HG03135 (cell line): ENCODE measurements around the gene SFN.
"Not testable (repeated sequence)": the region's sequence is repeated elsewhere in the genome, so short reads cannot be mapped to it uniquely, and the experiment has no call there.

Experiments
- ATAC-seq: cut with Tn5 transposase; IDR thresholded peaks from one replicate; pipeline ENCODE4 v1.9.1; 2021; ENCODE audit warnings: mild to moderate bottlenecking, moderate library complexity; ENCODE audit not compliant: unreplicated experiment

The SFN gene

GRCh38 chr1:26862781-26863684 is at the start of gene SFN:
TSS of gene SFN (plus strand) at chr1:26863149. CDS start at chr1:26863213, 64 bp downstream.
- no peak for ATAC-seq

DNA sequence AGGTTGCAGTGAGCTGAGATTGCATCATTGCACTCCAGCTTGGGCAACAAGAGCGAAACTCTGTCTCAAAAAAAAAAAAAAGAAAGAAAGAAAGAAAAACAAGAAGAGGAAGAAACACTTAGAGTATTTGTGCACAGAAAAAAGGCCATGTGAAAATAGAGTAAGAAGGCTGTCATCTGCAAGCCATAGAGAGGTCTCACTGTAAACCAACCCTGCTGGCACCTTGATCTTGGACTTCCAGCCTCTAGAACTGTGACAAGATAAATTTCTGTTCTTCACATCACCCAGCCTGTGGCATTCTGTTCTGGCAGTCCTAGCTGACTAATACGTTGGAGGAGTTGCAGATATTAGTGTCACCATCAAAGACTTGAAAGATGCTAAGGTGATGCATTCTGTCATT is 48.6 kb upstream of the SFN start:
- ATAC-seq: no peak

- ATAC-seq: no peak
Measured at GRCh38 chr1:26814893-26815292, 48.1 kb upstream of the SFN start.

DNA sequence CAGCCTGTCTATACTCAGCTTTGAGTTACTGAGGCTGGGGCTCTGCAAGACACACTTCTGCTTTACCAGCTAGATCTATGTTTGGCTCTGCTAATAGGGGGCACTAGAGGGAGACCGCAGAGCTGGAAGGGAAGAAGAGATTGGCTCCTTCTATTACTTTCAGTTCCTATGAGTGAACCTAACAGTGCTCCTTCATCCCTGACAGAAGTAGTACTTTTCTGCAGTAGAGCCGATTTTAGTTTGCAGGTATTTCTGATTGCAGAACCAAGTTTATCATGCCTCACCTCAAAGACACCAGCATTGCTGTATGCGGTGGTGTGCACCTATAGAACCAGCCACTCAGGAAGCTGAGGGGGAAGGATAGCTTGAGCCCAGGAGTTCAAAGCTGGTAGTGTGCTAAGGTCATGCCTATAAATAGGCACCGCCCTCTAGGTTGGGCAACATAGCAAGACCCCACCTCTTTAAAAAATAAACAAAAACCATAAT is 42.1 kb upstream of the SFN start:
- peak; percentile 88 for ATAC-seq

DNA sequence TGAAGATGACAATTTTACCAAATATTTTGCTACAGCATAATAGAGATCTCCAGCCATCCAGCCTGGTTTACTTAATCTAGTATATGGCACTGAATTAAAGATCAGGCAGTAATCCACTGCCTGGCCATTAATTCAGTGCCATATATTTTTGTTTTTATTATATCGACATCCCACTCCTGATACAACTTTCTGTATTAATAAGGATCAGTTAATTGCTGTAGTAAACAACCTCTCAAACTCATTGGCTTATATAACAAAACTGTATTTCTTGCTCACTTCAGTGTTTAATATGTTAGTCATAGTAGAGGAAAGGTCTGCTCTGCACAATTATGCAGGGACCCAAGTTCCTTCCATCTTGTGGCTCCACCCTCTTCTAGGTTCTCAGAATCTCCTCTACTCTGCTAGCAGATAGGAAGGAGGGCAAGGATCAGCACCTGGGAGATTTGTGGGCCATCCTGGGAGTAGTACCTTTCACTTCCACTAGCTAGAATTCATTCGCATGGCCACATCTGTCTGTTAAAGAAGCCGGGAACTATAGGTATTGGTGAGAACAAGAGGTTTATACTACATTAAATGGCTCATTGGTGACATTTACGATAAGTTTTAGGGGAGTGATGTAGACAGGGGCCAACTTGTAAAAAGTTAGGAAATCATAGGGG is 40.1 kb upstream of the SFN start:
- no peak for ATAC-seq

DNA sequence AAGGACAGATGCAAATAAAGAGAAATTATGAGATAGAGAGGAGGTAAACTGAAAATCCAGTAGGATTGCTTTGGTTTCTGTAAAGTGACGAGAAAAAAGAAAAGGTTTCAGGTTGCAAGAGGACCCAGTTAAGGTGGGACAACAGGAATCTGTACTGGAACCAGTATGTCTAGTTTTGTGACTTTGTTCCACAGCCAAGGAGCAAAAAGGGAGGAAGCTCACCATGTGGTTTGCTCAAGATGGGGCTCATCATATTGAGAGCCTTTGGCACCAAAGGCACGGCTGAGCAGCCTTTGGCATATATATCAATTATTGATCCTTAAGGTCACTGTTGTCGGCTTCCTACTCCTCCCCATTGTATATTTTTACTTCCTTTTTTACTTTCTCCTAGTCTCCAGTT is 38.2 kb upstream of the SFN start:
- ATAC-seq: no peak

- ATAC-seq: peak; percentile 61
Measured at GRCh38 chr1:26826261-26827105, 36.5 kb upstream of the SFN start, which contains the start of gene ZDHHC18. TSS of gene ZDHHC18 (plus strand) at chr1:26826688. CDS start at chr1:26826805, 117 bp downstream.

- ATAC-seq: no peak
Measured at GRCh38 chr1:26827106-26827604, 35.8 kb upstream of the SFN start.

DNA sequence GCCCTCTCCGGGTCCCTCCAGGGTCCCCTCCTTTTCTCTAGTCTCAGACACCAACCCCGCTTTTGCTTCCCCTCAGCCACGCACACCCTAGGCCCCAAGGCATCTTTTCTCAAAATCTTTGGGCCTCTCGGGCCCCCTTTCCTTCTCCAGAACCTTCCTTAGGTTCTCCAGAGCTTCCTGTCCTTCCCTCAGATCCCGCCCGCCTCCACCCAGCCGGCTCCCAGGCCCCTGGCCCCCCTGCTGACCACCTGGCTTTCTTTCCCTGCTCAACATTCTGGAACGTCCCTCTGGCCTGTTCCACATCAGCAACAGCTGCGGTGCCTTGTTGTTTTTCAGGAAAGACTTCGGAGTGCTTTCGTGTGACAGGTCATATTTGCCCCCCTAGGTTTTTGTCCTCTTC is 35.3 kb upstream of the SFN start:
- no peak for ATAC-seq

- ATAC-seq: no peak
Measured at GRCh38 chr1:26828411-26828991, 34.4 kb upstream of the SFN start.

- ATAC-seq: no peak
Measured at GRCh38 chr1:26829184-26829911, 33.6 kb upstream of the SFN start.

- ATAC-seq: no peak
Measured at GRCh38 chr1:26831059-26831458, 31.9 kb upstream of the SFN start.

DNA sequence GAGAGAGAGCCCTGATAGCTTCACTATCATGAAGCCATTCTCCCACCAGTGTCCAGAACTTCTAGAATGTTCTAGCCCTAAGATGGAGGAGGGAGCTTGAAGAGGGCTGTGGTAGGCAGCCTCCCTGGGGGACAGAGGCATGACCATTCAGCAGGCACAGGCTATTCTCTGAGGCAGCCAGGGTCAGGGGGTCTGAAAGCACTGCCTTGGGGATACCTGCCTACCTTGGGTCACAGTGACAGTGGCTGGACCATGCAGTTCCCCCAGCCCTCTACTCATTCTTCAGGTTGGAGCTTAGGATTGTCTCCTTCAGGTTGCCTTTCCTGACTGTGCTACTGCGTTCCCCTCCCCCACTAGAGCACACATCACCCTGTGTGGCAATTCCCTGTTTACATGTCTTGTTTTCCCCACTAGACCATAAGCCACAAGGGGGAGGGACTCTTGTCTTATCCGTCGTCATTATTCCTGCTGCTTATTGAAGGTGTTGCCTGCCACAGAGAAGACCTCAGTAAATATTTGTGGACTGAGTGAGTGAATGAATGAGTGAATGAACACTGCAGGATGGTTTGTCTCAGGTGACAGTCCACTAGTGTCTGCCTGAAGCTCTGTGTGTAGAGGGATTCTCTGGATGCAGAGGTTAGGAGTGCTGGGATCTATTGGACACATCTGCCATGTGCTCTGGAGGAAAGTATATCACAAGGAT is 31.3 kb upstream of the SFN start:
- ATAC-seq: no peak

- ATAC-seq: no peak
Measured at GRCh38 chr1:26832249-26832960, 30.5 kb upstream of the SFN start.

DNA sequence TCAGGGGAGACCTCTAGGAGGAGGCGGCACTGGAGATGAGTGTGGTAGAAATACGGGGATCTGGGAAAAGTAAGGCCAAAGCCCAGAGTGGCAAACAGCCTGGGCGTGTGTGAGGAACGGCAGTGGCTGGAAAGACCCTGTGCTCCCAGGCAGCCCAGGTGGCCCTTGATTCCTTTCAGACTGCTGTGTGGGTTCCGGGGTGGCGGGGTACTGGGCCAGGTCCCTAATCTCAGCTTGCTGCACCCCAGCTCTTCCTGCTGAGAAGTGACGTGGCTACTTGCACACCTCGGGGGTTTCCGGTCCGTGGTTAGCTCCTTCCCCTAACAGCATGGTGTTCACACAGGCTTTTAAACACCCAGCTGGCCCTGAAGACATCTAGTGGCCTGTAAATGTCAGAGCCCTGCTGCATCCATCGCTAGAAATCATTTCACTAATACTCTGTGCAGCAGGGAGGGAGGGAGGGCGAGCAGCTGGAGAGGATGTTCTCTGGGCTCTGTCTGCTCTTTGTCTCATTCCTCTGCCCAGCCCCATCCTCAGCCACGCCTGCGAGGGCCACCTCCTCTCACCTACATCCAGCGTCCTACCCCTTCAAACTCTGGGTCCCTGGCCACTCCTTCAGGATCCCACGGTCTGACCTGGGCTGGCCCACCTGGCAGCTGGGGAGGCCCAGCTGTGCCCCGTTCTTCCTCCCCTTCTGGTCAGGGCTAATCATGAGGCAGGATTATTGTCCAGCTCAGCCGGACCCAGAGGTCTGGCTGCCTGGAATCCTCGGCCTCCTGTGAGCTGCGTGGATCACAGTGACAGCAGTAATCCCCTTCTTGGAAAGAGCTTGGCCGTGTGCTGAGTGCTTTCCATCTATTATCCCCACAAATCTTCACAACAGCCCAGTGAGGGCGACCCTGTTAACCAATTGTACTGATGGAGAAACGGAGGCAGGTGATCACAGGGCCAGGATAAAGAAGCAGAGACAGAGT is 29.2 kb upstream of the SFN start:
- peak; percentile 80 for ATAC-seq

- not testable (repeated sequence) for ATAC-seq
Measured at GRCh38 chr1:26837665-26838064, 25.3 kb upstream of the SFN start.
